Right lobe of liver (tissue), 6 donors: ENCODE results near the gene TRIL. TPM values are rescaled to one million over a fixed set of nuclear protein-coding genes. Genes with fewer than 3 reads are reported as not detected.

Experiments used
- ATAC-seq, 4 donors: fragments of 200-7000 bp; cut with Tn5 transposase; one replicate each; pipeline ENCODE4 v1.9.1; 2020; ENCODE audit warnings: mild to moderate bottlenecking in 4 of 4, moderate library complexity in 4 of 4
- DNase-seq, 3 donors: peaks; one replicate each; pipeline ENCODE4 v3.0.0-alpha.2; 2020
- H3K27ac ChIP-seq, 3 donors: fragments of 200-600 bp; one replicate each; pipeline ENCODE4 v1.8.0; 2022
- H3K27me3 ChIP-seq, 2 donors: fragments of 200-600 bp; one replicate each; pipeline ENCODE4 v1.8.0; 2022
- H3K36me3 ChIP-seq, 4 donors: fragments of 200-600 bp; sonication (generic) in 1 of 4; one replicate each; pipeline versions ENCODE4 v1.5.1 to v1.8.0; 2017 to 2022; ENCODE audit warnings: control low read depth in 1 of 4
- H3K4me1 ChIP-seq, 4 donors: fragments of 200-600 bp; sonication (generic) in 1 of 4; one replicate each; pipeline versions ENCODE4 v1.5.1 to v1.8.0; 2017 to 2022; ENCODE audit warnings: control low read depth in 1 of 4
- H3K4me3 ChIP-seq, 3 donors: fragments of 200-600 bp; one replicate each; pipeline ENCODE4 v1.8.0; 2022
- H3K9me3 ChIP-seq, 4 donors: fragments of 200-600 bp; sonication (generic) in 1 of 4; one replicate each; pipeline versions ENCODE4 v1.5.1 to v1.8.0; 2017 to 2022; ENCODE audit warnings: control low read depth in 1 of 4
- CTCF ChIP-seq, 4 donors: fragments of 200-600 bp in 3 of 4; fragments of 450-650 bp in 1 of 4; IDR thresholded peaks; one replicate each; pipeline versions ENCODE4 v1.5.1 to v1.8.0; 2016 to 2022; ENCODE audit warnings: antibody characterized with exemption in 4 of 4, mild to moderate bottlenecking in 2 of 4
- POLR2A ChIP-seq: fragments of 450-650 bp; IDR thresholded peaks from one replicate; pipeline ENCODE4 v1.6.1; 2017; ENCODE audit warnings: antibody characterized with exemption, mild to moderate bottlenecking
- WGBS: methylation state at CpG from one replicate; pipeline ENCODE4 v1.1.6; 2018; ENCODE audit warnings: low coverage, low lambda C conversion rate; ENCODE audit not compliant: insufficient coverage; ENCODE audit errors: missing lambda C conversion rate; 5-methylcytosine and 5-hydroxymethylcytosine counted together
- intact Hi-C, 2 donors: fragments of 100-400 bp; cut with DNase I; formaldehyde crosslinking; loops; one replicate each; pipeline versions ENCODE4 v1.11.2 to v1.14.1; 2022
- total RNA-seq, 6 experiments: library from RNA; depleted of rRNA in 2 of 6; stranded (reverse); fragments of >200 nt in 2 of 6; fragmentation: NEBNext Ultra II Directional in 3 of 6; extraction: Animal tissue kit (Norgen Biotek cat#: 25700) in 3 of 6; gene quantifications; one replicate each; pipeline versions ENCODE4 v1.1.0 to v1.2.4, GENCODE V29; 2016 to 2023
- donor health status: DM: no; HTN: yes; CAD: no.
- donor health status: DM: no; HTN: no; CAD: no.
- donor health status: DM: no; HTN: no; CAD: no.
- donor health status: DM: no; HTN: yes; CAD: no.
- donor health status: DM: no; HTN: yes; CAD: no.

Gene TRIL
- total RNA-seq, 6 experiments from 2014 or later, result 0.12 to 0.29 (median 0.21) TPM

GRCh38 chr7:28977881-28978280 is 19.8 kb upstream of the TRIL start:
- no peak overlapping the region for H3K4me3 ChIP-seq
- no CpG with 5 or more reads among the region's 1 CpG for WGBS

GRCh38 chr7:28976022-28976421 is 17.9 kb upstream of the TRIL start:
- DNase-seq (no peak), ATAC-seq (no peak)
- H3K4me1 ChIP-seq, result no peaks in the 10 kb centered on the region
- H3K36me3 ChIP-seq, result no peaks in the 10 kb centered on the region
- H3K27ac ChIP-seq, result no peak overlapping the region
- TF ChIP-seq POLR2A (no peak), CTCF (IDR thresholded peaks at IDR 0.05) (no peak)
- no peak overlapping the region for H3K4me3 ChIP-seq
- intact Hi-C loops, result no loop called here
- peaks cover 0 to 15% (median 0%) of the 10 kb centered on the region in 4 donors for H3K9me3 ChIP-seq
- 93% methylated on average over 2 of the region's 3 CpGs for WGBS
- H3K27me3 ChIP-seq, result no peaks in the 10 kb centered on the region

More at GRCh38 chr7:28977881-28978280, 19.8 kb upstream of the TRIL start:
- Histone ChIP-seq H3K4me1 (no peaks in the 10 kb centered on the region), H3K27me3 (no peaks in the 10 kb centered on the region), H3K27ac (no peak overlapping the region), H3K9me3 (peaks cover 0 to 5% (median 0%) of the 10 kb centered on the region in 4 donors), H3K36me3 (no peaks in the 10 kb centered on the region)
- DNase-seq, result no peak
- intact Hi-C loops, result no loop called here
- no peak for ATAC-seq
- no peak for TF ChIP-seq CTCF (IDR thresholded peaks at IDR 0.05)
- TF ChIP-seq POLR2A, result no peak

GRCh38 chr7:28973591-28973990 is 15.5 kb upstream of the TRIL start:
- H3K9me3 ChIP-seq, result peaks cover 0 to 15% (median 0%) of the 10 kb centered on the region in 4 donors
- no peaks in the 10 kb centered on the region for H3K36me3 ChIP-seq
- intact Hi-C loops, result no loop called here
- 93% methylated on average over 2 of the region's 3 CpGs for WGBS
- H3K27me3 ChIP-seq, result no peaks in the 10 kb centered on the region
- ATAC-seq (no peak), DNase-seq (no peak)
- no peak overlapping the region for H3K4me3 ChIP-seq
- H3K27ac ChIP-seq, result no peak overlapping the region
- H3K4me1 ChIP-seq, result no peaks in the 10 kb centered on the region
- TF ChIP-seq POLR2A (no peak), CTCF (IDR thresholded peaks at IDR 0.05) (no peak)

GRCh38 chr7:28964056-28964455 is 5.9 kb upstream of the TRIL start:
- TF ChIP-seq POLR2A, result no peak
- TF ChIP-seq CTCF (IDR thresholded peaks at IDR 0.05), result no peak
- Histone ChIP-seq H3K27ac (no peak overlapping the region), H3K4me1 (no peaks in the 10 kb centered on the region), H3K4me3 (no peak overlapping the region), H3K27me3 (no peaks in the 10 kb centered on the region), H3K36me3 (no peaks in the 10 kb centered on the region), H3K9me3 (no peaks in the 10 kb centered on the region)
- intact Hi-C loops, result no loop called here
- ATAC-seq (no peak), DNase-seq (no peak)
- WGBS, result 65% methylated on average over 2 of the region's 2 CpGs

- no peak for ATAC-seq
These were observed 3.8 kb upstream of the TRIL start for GRCh38 chr7:28961972-28962371.

More at GRCh38 chr7:28961972-28962371, 3.8 kb upstream of the TRIL start:
- WGBS, result no CpG with 5 or more reads among the region's 5 CpGs
- H3K9me3 ChIP-seq, result no peaks in the 10 kb centered on the region
- H3K4me1 ChIP-seq, result peaks cover 0 to 8% (median 0%) of the 10 kb centered on the region in 4 donors
- no peaks in the 10 kb centered on the region for H3K27me3 ChIP-seq
- no peak overlapping the region for H3K27ac ChIP-seq
- no peak for DNase-seq
- no peak overlapping the region for H3K4me3 ChIP-seq
- TF ChIP-seq CTCF (IDR thresholded peaks at IDR 0.05) (no peak), POLR2A (no peak)
- intact Hi-C loops, result no loop called here
- H3K36me3 ChIP-seq, result no peaks in the 10 kb centered on the region
